Thyroid gland (tissue), 4 donors: ENCODE results near the gene MACROD1.

Source experiments
- CTCF ChIP-seq, 6 experiments: fragments of 200-600 bp in 3 of 6; fragments of 450-650 bp in 3 of 6; sonication (generic) in 3 of 6; IDR thresholded peaks; one replicate each; pipeline ENCODE4 v1.5.1; 2016 to 2019; ENCODE audit warnings: antibody characterized with exemption in 6 of 6, mild to moderate bottlenecking in 2 of 6, inconsistent platforms in 1 of 6, moderate library complexity in 1 of 6
- POLR2A ChIP-seq, 2 donors: fragments of 450-650 bp; IDR thresholded peaks; one replicate each; pipeline ENCODE4 v1.6.1; 2017; ENCODE audit warnings: antibody characterized with exemption in 2 of 2, mild to moderate bottlenecking in 2 of 2, moderate library complexity in 1 of 2

GRCh38 chr11:64081745-64082442, 84.0 kb downstream of the MACROD1 start:
- TF ChIP-seq CTCF (IDR thresholded peaks at IDR 0.05) (no peak), POLR2A (IDR thresholded peaks at IDR 0.05) (no peak)
